ENCODE results near the gene PAPPA2. TPM values are rescaled to one million over a fixed set of nuclear protein-coding genes. Genes with fewer than 3 reads are reported as not detected.
A peak's percentile ranks its signal among the peaks of the same experiment; 100 is the strongest.
"Not testable (repeated sequence)": the region's sequence is repeated elsewhere in the genome, so short reads cannot be mapped to it uniquely, and the experiment has no call there.

Gene PAPPA2
- total RNA-seq, 3 donors from 2014 or later, result 1.2 to 3.9 (median 2.6) TPM

- no peaks in the 10 kb centered on the region for H3K4me1 ChIP-seq
- peaks cover 0 to 16% of the 10 kb centered on the region in 2 donors for H3K27me3 ChIP-seq
- TF ChIP-seq CTCF (IDR thresholded peaks at IDR 0.05), result no peak
- TF ChIP-seq POLR2A (IDR thresholded peaks at IDR 0.05), result no peak
- no peak for TF ChIP-seq POLR2AphosphoS5 (IDR thresholded peaks at IDR 0.05)
- intact Hi-C loops (cut with DNase I; ENCODE audit: low total_unique reads), result no loop called here
- DNase-seq (ENCODE audit: low spot score in 2 of 2), result no peak
- H3K27ac ChIP-seq, result no peak overlapping the region
- no peak overlapping the region for H3K4me3 ChIP-seq
- H3K36me3 ChIP-seq, result no peaks in the 10 kb centered on the region
- no peaks in the 10 kb centered on the region for H3K9me3 ChIP-seq
Observed at GRCh38 chr1:176559474-176559873, 96.5 kb downstream of the PAPPA2 start.

- Histone ChIP-seq H3K27ac (no peak overlapping the region), H3K27me3 (peaks cover 0 to 16% of the 10 kb centered on the region in 2 donors), H3K36me3 (no peaks in the 10 kb centered on the region), H3K9me3 (no peaks in the 10 kb centered on the region), H3K4me1 (no peaks in the 10 kb centered on the region), H3K4me3 (no peak overlapping the region)
- intact Hi-C loops (cut with DNase I; ENCODE audit: low total_unique reads), result no loop called here
- no peak for DNase-seq (ENCODE audit: low spot score in 2 of 2)
- TF ChIP-seq POLR2A (IDR thresholded peaks at IDR 0.05) (no peak), POLR2AphosphoS5 (IDR thresholded peaks at IDR 0.05) (no peak), CTCF (IDR thresholded peaks at IDR 0.05) (peak; percentile 11 to 86 (median 68))
Observed at GRCh38 chr1:176559878-176560277, 96.9 kb downstream of the PAPPA2 start.

- no peak for TF ChIP-seq POLR2AphosphoS5 (IDR thresholded peaks at IDR 0.05)
- TF ChIP-seq POLR2A (IDR thresholded peaks at IDR 0.05), result no peak
- no peak for TF ChIP-seq CTCF (IDR thresholded peaks at IDR 0.05)
- DNase-seq (ENCODE audit: low spot score in 2 of 2), result no peak
- intact Hi-C loops (cut with DNase I; ENCODE audit: low total_unique reads), result no loop called here
- no peaks in the 10 kb centered on the region for H3K36me3 ChIP-seq
- H3K27ac ChIP-seq, result no peak overlapping the region
- no peaks in the 10 kb centered on the region for H3K9me3 ChIP-seq
- H3K4me1 ChIP-seq, result no peaks in the 10 kb centered on the region
- peaks cover 0 to 13% of the 10 kb centered on the region in 2 donors for H3K27me3 ChIP-seq
- H3K4me3 ChIP-seq, result no peak overlapping the region
Observed at GRCh38 chr1:176560681-176561080, 97.7 kb downstream of the PAPPA2 start.

- DNase-seq (ENCODE audit: low spot score in 2 of 2); H3K4me1 ChIP-seq; H3K9me3 ChIP-seq; H3K4me3 ChIP-seq; H3K27me3 ChIP-seq; H3K27ac ChIP-seq; H3K36me3 ChIP-seq; intact Hi-C loops (cut with DNase I; ENCODE audit: low total_unique reads): not testable (repeated sequence)
Observed at GRCh38 chr1:176561761-176562160, 98.8 kb downstream of the PAPPA2 start.

GRCh38 chr1:176566004-176566975, 103.3 kb downstream of the PAPPA2 start:
- intact Hi-C loops (cut with DNase I; ENCODE audit: low total_unique reads), result no loop called here
- DNase-seq (ENCODE audit: low spot score in 2 of 2), result no peak
- H3K27me3 ChIP-seq, result no peaks in the 10 kb centered on the region
- TF ChIP-seq POLR2AphosphoS5 (IDR thresholded peaks at IDR 0.05), result no peak
- TF ChIP-seq POLR2A (IDR thresholded peaks at IDR 0.05), result no peak
- no peak for TF ChIP-seq CTCF (IDR thresholded peaks at IDR 0.05)
- no peak overlapping the region for H3K27ac ChIP-seq
- H3K9me3 ChIP-seq, result no peaks in the 10 kb centered on the region
- no peaks in the 10 kb centered on the region for H3K36me3 ChIP-seq
- no peak overlapping the region for H3K4me3 ChIP-seq
- H3K4me1 ChIP-seq, result no peaks in the 10 kb centered on the region

Data from breast epithelium (tissue), 4 donors.